Naive B cell (primary cell): ENCODE results near the gene FBXO8. TPM values are rescaled to one million over a fixed set of nuclear protein-coding genes. Genes with fewer than 3 reads are reported as not detected.

Experiments
- ATAC-seq, 2 donors: fragments of 150-1000 bp; cut with Tn5 transposase; 2 replicates each; pipeline ENCODE4 v1.10.0; 2021; ENCODE audit warnings: low read depth in 2 of 2, mild to moderate bottlenecking in 2 of 2, moderate library complexity in 2 of 2
- DNase-seq: peaks from one replicate; pipeline ENCODE4 v3.0.0; 2022
- H3K27ac Mint-ChIP-seq, 6 donors: one replicate each; pipeline ENCODE4 v1.8.0; 2020 to 2022; ENCODE audit warnings: mild to moderate bottlenecking in 6 of 6, mixed read lengths in 6 of 6, moderate library complexity in 5 of 6, inconsistent platforms in 2 of 6
- H3K27me3 Mint-ChIP-seq, 3 donors: one replicate each; pipeline ENCODE4 v1.8.0; 2021 to 2022; ENCODE audit warnings: mixed read lengths in 3 of 3, mild to moderate bottlenecking in 1 of 3
- H3K36me3 Mint-ChIP-seq, 2 donors: one replicate each; pipeline ENCODE4 v1.8.0; 2020 to 2022; ENCODE audit warnings: mixed read lengths in 2 of 2, inconsistent platforms in 1 of 2, mild to moderate bottlenecking in 1 of 2
- H3K4me1 Mint-ChIP-seq, 3 donors: one replicate each; pipeline ENCODE4 v1.8.0; 2020 to 2022; ENCODE audit warnings: mixed read lengths in 3 of 3, inconsistent platforms in 1 of 3, mild to moderate bottlenecking in 1 of 3, moderate library complexity in 1 of 3
- H3K4me3 Mint-ChIP-seq, 8 donors: one replicate each; pipeline ENCODE4 v1.8.0; 2020 to 2022; ENCODE audit warnings: mild to moderate bottlenecking in 8 of 8, mixed read lengths in 8 of 8, moderate library complexity in 8 of 8, inconsistent platforms in 2 of 8
- H3K9me3 Mint-ChIP-seq, 7 donors: one replicate each; pipeline ENCODE4 v1.8.0; 2020 to 2022; ENCODE audit warnings: mixed read lengths in 7 of 7, mild to moderate bottlenecking in 5 of 7, inconsistent platforms in 2 of 7, moderate library complexity in 1 of 7
- polyA plus RNA-seq, 6 donors: library from polyadenylated mRNA; unstranded; fragments of 300-500 nt; fragmentation: Illumina TruSeq; gene quantifications; one replicate each; pipeline ENCODE4 v1.2.3, GENCODE V29; 2021; ENCODE audit warnings: low read depth in 6 of 6

The FBXO8 gene, protein sequence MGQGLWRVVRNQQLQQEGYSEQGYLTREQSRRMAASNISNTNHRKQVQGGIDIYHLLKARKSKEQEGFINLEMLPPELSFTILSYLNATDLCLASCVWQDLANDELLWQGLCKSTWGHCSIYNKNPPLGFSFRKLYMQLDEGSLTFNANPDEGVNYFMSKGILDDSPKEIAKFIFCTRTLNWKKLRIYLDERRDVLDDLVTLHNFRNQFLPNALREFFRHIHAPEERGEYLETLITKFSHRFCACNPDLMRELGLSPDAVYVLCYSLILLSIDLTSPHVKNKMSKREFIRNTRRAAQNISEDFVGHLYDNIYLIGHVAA
- polyA plus RNA-seq: 10 to 100 TPM; 14.1 to 21.2 (median 17.2) TPM

DNA sequence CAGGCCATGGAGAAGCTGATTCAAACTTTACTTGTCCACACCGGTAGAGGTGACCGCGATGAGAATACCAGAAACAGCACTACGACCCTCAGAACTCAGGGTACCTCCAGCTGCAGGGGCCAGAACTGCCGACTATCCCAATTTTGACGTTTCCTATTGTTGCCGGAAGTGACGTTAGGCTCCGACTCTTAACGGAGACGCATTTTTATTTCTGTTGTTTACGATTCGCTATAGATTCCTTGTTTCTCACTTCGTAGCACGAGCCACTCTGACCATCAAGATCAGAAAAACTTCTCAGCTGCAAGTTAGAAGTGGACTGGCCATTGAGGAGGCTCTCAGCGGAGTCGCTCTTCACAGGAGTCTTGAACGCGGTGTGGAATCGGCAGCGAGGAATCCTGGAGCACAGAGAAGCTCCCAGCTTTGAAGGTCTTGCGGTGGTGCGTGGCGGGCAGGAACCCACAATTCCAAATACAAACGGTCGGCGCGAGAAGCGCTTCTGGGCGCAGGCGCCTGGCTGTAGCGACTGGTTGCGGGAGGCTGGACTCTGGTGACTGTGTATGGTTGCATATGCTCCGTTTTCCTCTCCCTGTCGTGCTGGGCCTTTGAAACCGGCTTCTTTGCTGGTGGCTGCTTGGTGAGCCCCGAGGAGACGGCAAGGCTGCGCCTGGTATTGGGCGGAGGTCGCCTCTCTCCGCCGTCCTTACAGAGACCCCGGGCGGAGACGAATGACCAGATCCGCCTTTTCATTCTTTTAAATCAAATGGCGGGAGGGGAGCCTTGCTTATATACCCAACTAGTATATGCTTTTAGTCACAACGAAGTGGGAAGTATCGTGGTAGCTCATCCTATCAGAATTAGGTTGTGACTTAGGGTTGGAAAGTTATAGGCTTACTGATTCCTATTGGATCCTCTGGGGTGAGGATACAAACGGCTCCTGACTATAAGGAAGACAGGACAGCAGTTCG, at the start of gene FBXO8, which contains the start of gene CEP44:
FBXO8 (minus strand) TSS at position 161 of the 965 bp plus-strand sequence. CDS start 20,575 bp downstream, outside the sequence.
CEP44 (plus strand) TSS at position 405 of the 965 bp plus-strand sequence. CDS start 15,211 bp downstream, outside the sequence.
- no peaks in the 10 kb centered on the region for H3K27me3 Mint-ChIP-seq
- no peaks in the 10 kb centered on the region for H3K9me3 Mint-ChIP-seq
- DNase-seq (peak; percentile 71), ATAC-seq (peak; percentile 67 to 73)
- peak within 1 kb of the TSS; percentile 96 to 100 (median 99) for H3K4me3 Mint-ChIP-seq
- H3K27ac Mint-ChIP-seq: peak within 1 kb of the TSS; percentile 98 to 100 (median 100)
- H3K36me3 Mint-ChIP-seq: peaks cover 6 to 8% of the 10 kb centered on the region in 2 donors
- H3K4me1 Mint-ChIP-seq: peaks cover 22 to 68% (median 45%) of the 10 kb centered on the region in 3 donors

DNA sequence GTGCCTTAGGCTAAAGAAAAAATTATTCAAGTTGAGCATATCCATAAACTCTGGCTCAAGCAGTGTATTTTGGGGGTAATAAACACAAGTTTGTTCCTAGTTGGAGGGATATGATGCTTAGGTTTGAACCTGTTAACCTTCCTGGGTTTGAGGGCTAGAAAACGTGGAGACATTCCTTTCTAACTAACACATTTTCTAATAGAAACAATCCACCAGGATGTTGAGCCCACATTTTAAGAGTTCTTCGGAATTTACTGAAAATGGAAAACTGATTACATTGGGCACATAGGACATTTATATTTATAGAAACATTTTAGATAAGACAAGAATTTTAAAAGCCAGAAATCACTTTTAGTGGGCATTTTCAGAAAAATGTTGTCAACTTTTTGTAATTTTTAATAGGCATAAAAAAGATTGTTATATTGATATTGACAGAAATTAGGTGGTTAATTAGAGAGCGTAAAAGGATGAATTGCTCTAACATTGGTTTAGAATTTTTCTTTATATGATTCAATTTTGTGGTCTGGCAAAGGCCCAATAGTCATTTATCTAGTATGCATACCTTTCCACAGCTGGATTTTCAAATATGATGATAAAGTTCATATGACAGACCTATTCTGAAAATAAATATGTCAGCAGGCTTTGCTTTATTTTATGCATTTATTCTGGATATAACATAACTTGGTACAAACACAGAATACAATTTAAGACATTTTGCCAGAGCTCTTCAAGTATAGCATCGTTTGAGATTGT, 49.5 kb upstream of the FBXO8 start:
- no peaks in the 10 kb centered on the region for H3K27me3 Mint-ChIP-seq
- no peak overlapping the region for H3K27ac Mint-ChIP-seq
- H3K4me3 Mint-ChIP-seq: no peak overlapping the region
- ATAC-seq (no peak), DNase-seq (no peak)
- H3K4me1 Mint-ChIP-seq: no peaks in the 10 kb centered on the region
- H3K9me3 Mint-ChIP-seq: no peaks in the 10 kb centered on the region
- H3K36me3 Mint-ChIP-seq: no peaks in the 10 kb centered on the region

DNA sequence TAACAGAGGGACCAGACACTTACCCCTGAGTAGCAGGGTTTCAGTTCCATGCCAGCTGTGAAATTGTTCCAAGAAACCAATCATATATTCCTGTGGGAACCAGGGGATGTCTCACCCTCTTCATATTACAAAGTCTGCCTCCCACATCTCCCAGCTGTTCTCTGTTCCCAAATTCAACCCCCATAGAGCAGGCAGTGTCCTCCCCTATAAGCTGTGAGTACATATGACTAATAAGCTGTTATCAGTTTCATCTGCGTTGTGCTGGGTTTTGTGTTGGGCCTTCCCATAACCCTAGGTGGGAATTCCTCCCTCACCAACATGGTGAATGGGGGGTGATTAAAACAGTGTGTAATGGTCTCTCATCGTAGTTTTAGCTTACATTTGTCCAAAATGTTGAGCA, 41.3 kb upstream of the FBXO8 start:
- Mint-ChIP-seq H3K27ac (peak overlapping the region in 1 of 6 donors; percentile 36), H3K9me3 (no peaks in the 10 kb centered on the region), H3K4me3 (no peak overlapping the region), H3K27me3 (no peaks in the 10 kb centered on the region), H3K36me3 (no peaks in the 10 kb centered on the region), H3K4me1 (no peaks in the 10 kb centered on the region)
- no peak for DNase-seq
- no peak for ATAC-seq

DNA sequence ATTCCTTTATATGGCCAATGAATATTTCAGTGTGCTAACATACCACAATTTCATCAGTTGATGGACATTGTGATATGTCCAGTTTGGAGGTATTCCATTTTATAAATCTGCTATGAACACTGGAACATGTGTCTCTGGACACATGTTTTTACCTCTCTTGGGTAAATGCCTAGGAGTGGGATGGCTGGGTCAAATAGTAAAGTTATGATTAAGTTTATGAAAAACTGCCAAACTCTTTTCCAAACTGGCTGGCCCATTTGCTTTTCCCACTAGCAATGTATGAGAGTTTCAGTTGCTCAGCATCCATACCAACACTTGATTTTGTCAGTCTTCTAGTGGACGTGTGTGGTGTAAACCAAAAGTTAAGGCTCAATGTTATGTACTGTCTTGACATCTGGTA, 40.8 kb upstream of the FBXO8 start:
- H3K27ac Mint-ChIP-seq: no peak overlapping the region
- no peaks in the 10 kb centered on the region for H3K4me1 Mint-ChIP-seq
- DNase-seq: no peak
- no peaks in the 10 kb centered on the region for H3K36me3 Mint-ChIP-seq
- ATAC-seq: no peak
- no peaks in the 10 kb centered on the region for H3K9me3 Mint-ChIP-seq
- no peaks in the 10 kb centered on the region for H3K27me3 Mint-ChIP-seq
- H3K4me3 Mint-ChIP-seq: no peak overlapping the region

DNA sequence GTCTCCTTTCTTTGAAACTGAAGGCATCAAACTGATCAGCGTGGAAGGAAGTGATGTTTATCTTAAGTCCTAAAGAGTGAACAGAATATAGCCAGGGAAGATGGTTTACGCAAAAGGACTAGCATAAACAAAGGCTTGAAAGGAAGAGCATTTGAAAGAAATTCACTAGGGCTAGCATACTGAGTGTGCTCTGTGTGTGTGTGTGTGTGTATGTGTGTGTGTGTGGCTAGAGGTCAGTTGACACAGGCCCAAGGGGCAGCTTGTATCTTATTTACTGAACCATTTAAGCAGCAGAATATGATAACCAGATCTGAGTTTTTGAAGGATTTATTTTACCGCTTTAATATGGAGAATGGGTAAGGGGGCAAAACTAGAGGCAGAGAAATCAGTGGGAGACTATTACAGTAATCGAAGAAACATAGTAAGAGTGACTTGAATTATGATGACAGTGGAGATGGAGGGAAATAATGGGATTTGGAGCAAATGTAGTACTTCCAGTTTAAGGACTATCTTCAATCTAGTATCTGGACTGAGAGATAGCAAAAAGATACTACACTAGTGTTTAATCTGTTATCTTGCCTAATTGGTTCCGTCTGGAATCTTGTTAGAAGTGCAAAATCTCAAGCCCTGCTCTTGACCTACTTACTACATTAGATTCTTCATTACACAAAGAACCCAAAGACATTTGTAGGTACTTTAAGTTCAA, 37.2 kb upstream of the FBXO8 start:
- H3K4me3 Mint-ChIP-seq: peak overlapping the region in 1 of 8 donors; percentile 48
- H3K9me3 Mint-ChIP-seq: no peaks in the 10 kb centered on the region
- DNase-seq (no peak), ATAC-seq (no peak)
- H3K4me1 Mint-ChIP-seq: no peaks in the 10 kb centered on the region
- no peaks in the 10 kb centered on the region for H3K27me3 Mint-ChIP-seq
- H3K27ac Mint-ChIP-seq: peak overlapping the region in 2 of 6 donors; percentile 7 to 79
- H3K36me3 Mint-ChIP-seq: no peaks in the 10 kb centered on the region

DNA sequence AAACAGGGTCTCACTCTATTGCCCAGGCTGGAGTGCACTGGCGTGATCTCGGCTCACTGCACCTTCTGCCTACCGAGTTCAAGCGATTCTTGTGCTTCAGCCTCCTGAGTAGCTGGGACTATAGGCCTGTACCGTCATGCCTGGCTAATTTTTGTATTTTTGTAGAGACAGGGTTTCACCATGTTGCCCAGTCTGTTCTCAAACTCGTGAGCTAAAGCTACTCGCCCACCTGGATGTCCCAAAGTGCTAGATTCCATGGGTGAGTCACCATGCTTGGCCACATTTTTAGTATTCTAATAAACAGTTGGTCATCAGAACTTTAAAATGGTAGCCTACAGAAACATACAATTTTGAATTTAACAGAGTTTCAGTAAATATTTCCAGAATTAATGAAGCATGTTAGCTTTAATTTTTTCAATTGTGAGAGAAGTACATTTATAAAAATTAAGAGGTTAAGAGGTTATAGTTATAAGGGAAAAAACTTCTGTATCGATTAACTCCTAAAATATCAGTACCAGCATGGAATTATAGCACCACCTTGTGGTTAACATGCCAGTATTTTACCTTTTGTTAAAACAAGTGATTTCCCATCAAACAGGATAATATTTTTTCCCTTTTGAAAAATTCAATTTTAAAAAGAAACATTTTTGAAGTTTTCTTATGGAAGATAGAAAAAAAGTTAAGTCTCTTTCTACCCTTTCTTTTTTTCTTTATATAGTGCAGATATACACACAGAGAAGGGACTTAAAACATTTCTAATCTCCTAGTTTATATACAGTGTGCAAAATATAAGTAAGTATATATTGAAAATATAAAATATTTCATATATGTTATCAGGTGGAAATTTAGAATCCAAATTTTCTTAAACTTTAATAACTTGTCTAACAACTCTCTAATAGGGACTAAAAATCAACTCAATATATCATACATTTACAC, 35.6 kb upstream of the FBXO8 start:
- no peak overlapping the region for H3K27ac Mint-ChIP-seq
- DNase-seq: peak; percentile 13
- H3K9me3 Mint-ChIP-seq: no peaks in the 10 kb centered on the region
- peaks cover 0 to 6% of the 10 kb centered on the region in 2 donors for H3K36me3 Mint-ChIP-seq
- no peaks in the 10 kb centered on the region for H3K4me1 Mint-ChIP-seq
- no peak for ATAC-seq
- H3K4me3 Mint-ChIP-seq: no peak overlapping the region
- no peaks in the 10 kb centered on the region for H3K27me3 Mint-ChIP-seq

DNA sequence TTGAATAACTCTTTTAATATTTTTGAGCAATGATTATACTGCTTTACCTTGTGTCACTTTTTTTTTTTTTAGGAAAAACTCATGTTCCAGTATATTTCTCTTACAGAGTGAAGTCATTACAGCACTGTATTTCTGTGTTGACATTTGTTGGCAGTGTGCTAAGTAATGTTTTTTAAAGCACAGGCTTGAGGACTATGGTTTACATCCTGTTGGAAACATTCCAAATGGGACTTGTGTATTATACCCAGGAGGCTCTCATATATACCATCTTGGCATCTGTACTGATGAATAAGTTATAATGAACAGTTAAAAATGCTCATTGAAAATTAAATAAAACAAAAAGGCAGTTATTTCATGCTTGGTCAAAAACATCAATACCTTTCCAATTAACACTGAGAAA, 34.1 kb upstream of the FBXO8 start:
- DNase-seq (no peak), ATAC-seq (no peak)
- no peak overlapping the region for H3K27ac Mint-ChIP-seq
- H3K4me1 Mint-ChIP-seq: no peaks in the 10 kb centered on the region
- peaks cover 6 to 8% of the 10 kb centered on the region in 2 donors for H3K36me3 Mint-ChIP-seq
- no peaks in the 10 kb centered on the region for H3K27me3 Mint-ChIP-seq
- H3K9me3 Mint-ChIP-seq: no peaks in the 10 kb centered on the region
- H3K4me3 Mint-ChIP-seq: no peak overlapping the region

DNA sequence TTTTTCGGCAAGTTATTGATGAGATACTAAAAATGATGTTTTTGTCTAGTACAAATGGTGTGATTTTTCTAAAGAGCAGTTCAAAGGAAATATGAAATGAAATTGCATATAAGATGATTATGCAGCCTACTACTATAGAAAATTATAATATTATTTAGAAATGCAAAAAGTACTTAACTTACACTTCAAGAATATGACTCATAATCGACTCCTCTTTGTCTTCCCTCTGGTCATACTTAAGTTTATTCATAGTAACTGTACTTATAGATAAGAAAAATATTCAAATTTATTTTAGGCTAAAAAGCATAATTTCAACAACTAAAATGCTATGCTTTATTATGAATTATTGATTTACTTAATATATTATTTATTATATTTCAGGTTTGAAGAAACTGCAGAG, 33.5 kb upstream of the FBXO8 start:
- H3K27ac Mint-ChIP-seq: no peak overlapping the region
- ATAC-seq: no peak
- H3K9me3 Mint-ChIP-seq: no peaks in the 10 kb centered on the region
- H3K27me3 Mint-ChIP-seq: no peaks in the 10 kb centered on the region
- no peaks in the 10 kb centered on the region for H3K4me1 Mint-ChIP-seq
- no peak for DNase-seq
- H3K36me3 Mint-ChIP-seq: peaks cover 6 to 10% of the 10 kb centered on the region in 2 donors
- no peak overlapping the region for H3K4me3 Mint-ChIP-seq

DNA sequence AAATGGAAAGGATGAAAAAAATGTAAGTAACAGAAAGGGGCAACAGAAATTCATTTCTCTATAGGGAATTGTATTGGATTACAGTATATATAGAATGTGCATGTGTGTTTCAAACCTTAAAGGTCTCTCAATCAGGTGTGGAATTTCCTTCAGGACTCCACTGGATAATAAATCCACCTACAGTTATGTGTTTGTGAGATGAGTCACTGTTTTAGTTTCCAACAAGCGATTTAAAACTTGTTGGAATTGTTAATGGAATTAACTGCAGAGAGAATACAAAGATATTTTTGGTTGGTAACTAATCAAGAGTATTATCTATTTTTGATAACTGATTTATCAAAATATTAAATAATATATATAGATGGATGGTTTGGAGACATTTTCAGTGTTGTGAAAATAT, 33.1 kb upstream of the FBXO8 start:
- DNase-seq (no peak), ATAC-seq (no peak)
- Mint-ChIP-seq H3K36me3 (peaks cover 6 to 10% of the 10 kb centered on the region in 2 donors), H3K27ac (no peak overlapping the region), H3K9me3 (no peaks in the 10 kb centered on the region), H3K27me3 (no peaks in the 10 kb centered on the region), H3K4me3 (no peak overlapping the region), H3K4me1 (no peaks in the 10 kb centered on the region)

DNA sequence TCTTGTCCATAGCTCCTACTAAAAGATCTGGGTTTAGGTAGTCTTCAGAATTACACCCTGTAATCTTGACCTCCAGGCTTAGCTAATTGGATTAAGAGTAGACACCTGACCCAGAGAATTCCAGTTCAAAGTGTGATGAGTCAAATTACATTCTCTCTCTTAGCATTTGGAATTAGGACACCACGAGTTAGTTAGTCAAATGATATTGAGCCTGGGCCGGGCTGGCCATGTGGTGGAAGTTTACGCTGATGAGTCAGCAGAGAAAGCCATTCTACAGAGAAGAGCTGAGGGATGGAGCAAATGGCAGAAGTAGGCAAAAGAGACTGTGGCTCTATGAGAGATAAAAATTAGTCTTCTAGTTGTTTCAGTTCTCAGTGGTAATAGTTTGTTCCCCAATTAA, 31.3 kb upstream of the FBXO8 start:
- H3K27me3 Mint-ChIP-seq: no peaks in the 10 kb centered on the region
- H3K4me1 Mint-ChIP-seq: no peaks in the 10 kb centered on the region
- H3K4me3 Mint-ChIP-seq: no peak overlapping the region
- no peaks in the 10 kb centered on the region for H3K9me3 Mint-ChIP-seq
- no peak for DNase-seq
- peaks cover 6 to 10% of the 10 kb centered on the region in 2 donors for H3K36me3 Mint-ChIP-seq
- H3K27ac Mint-ChIP-seq: peak overlapping the region in 2 of 6 donors; percentile 50 to 76
- no peak for ATAC-seq

DNA sequence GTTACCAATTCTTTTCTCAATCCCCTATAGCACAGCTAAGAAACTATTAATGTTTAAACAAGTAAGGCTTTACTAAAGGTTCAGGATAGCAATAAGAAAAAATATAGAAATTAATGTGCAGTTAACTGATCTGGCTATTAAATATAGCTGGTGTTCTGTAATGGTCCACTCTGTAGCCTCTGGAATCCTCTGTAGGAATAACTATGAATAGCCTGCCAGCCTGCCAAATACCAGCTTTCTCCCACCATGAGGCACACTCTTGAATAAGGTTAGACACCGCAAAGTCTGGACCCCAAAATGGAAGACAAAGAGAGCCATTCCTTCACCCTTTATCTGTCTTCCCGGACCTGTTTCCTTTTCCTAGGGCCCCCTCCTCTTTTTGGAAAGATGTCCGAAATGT, 30.8 kb upstream of the FBXO8 start:
- no peaks in the 10 kb centered on the region for H3K9me3 Mint-ChIP-seq

DNA sequence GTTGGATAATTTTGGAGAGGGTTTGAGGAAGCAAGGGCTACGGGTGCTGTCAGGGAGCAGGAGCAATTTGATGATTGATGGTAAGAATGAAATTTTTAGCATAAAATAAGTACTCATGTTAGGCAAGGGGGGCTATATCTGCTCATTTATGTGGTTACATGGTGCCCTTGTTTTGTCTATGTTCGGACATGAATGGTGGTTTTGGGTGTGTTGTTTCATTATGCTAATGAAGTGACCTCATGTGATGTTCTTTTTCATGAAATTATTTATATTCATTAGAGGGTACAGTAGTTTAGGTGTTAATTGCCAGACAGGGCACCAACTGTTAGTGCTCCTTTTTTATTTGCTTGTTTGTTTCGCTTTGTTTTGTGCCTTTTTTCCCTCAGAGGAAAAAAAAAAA, 29.5 kb upstream of the FBXO8 start:
- ATAC-seq (no peak), DNase-seq (no peak)
- Mint-ChIP-seq H3K4me3 (no peak overlapping the region), H3K27me3 (no peaks in the 10 kb centered on the region), H3K4me1 (no peaks in the 10 kb centered on the region), H3K36me3 (peaks cover 11 to 16% of the 10 kb centered on the region in 2 donors), H3K9me3 (no peaks in the 10 kb centered on the region), H3K27ac (peak overlapping the region in 2 of 6 donors; percentile 11 to 74)

More for the DNA sequence above, 30.8 kb upstream of the FBXO8 start:
- DNase-seq (no peak), ATAC-seq (no peak)
- peak overlapping the region in 1 of 6 donors; percentile 58 for H3K27ac Mint-ChIP-seq
- no peaks in the 10 kb centered on the region for H3K4me1 Mint-ChIP-seq
- H3K27me3 Mint-ChIP-seq: no peaks in the 10 kb centered on the region
- no peak overlapping the region for H3K4me3 Mint-ChIP-seq
- peaks cover 6 to 11% of the 10 kb centered on the region in 2 donors for H3K36me3 Mint-ChIP-seq
